H1 (cell line): ENCODE results near the gene IL18RAP. TPM values are rescaled to one million over a fixed set of nuclear protein-coding genes. Genes with fewer than 3 reads are reported as not detected.

ENCODE experiments used
- CTCF ChIA-PET: fragments of 300-600 bp; sonication (Branson Sonifier 250); formaldehyde crosslinking; loops from one replicate; lab custom pipeline; 2021; ENCODE audit not compliant: partially characterized antibody; lab: Charles Lee
- POLR2A ChIA-PET: fragments of 300-600 bp; sonication (Branson Sonifier 250); formaldehyde crosslinking; loops from one replicate; lab custom pipeline; 2021; ENCODE audit warnings: inconsistent platforms; ENCODE audit not compliant: partially characterized antibody; lab: Charles Lee
- DNase-seq, 2 experiments: peaks; one replicate each; pipeline versions ENCODE4 v3.0.0 to v3.0.0-alpha.2; 2010 to 2022; ENCODE audit warnings: low spot score in 2 of 2, low read depth in 1 of 2, mixed read lengths in 1 of 2
- FAIRE-seq: peaks from 2 replicates; lab custom pipeline; 2011; peaks lifted over from hg19 to GRCh38; lab: Jason Lieb, UNC
- H2AFZ ChIP-seq: 2 replicates; pipeline ENCODE4 v1.8.1; 2012; ENCODE audit warnings: low read length, inconsistent platforms
- H2AK5ac ChIP-seq: 2 replicates; pipeline ENCODE4 v1.6.1; 2013; ENCODE audit warnings: low read depth, low read length
- H2BK120ac ChIP-seq: replicated peaks from 2 replicates; pipeline ENCODE3; 2013; ENCODE audit warnings: low read depth, low read length, inconsistent platforms
- H2BK12ac ChIP-seq: 2 replicates; pipeline ENCODE4 v1.6.1; 2013; ENCODE audit warnings: low read depth, low read length
- H2BK15ac ChIP-seq: 2 replicates; pipeline ENCODE4 v1.6.1; 2013; ENCODE audit warnings: low read length
- H2BK20ac ChIP-seq: 2 replicates; pipeline ENCODE4 v1.6.1; 2013; ENCODE audit warnings: low read length
- H2BK5ac ChIP-seq: 2 replicates; pipeline ENCODE4 v1.6.1; 2013; ENCODE audit warnings: low read depth, low read length
- H3K14ac ChIP-seq: 2 replicates; pipeline ENCODE4 v1.6.1; 2013; ENCODE audit warnings: inconsistent platforms; ENCODE audit not compliant: insufficient read length
- H3K18ac ChIP-seq: 2 replicates; pipeline ENCODE4 v1.6.1; 2013; ENCODE audit warnings: low read length; ENCODE audit errors: extremely low read depth
- H3K23ac ChIP-seq: 2 replicates; pipeline ENCODE4 v1.6.1; 2013; ENCODE audit warnings: inconsistent platforms; ENCODE audit not compliant: insufficient read length
- H3K23me2 ChIP-seq: 2 replicates; pipeline ENCODE4 v1.6.1; 2013; ENCODE audit warnings: low read depth, low read length
- H3K27ac ChIP-seq: 2 replicates; pipeline ENCODE4 v1.6.1; 2011; ENCODE audit warnings: low read depth, low read length, inconsistent platforms
- H3K27me3 ChIP-seq, 4 experiments: replicated peaks in 1 of 4; 1 replicate in 1 of 4; 2 replicates in 3 of 4; pipeline versions ENCODE4 v1.6.1 to v1.8.1; 2011 to 2013; ENCODE audit warnings: low read length in 3 of 4, mild to moderate bottlenecking in 3 of 4, inconsistent platforms in 2 of 4, mixed read lengths in 2 of 4, moderate library complexity in 1 of 4; ENCODE audit not compliant: control insufficient read depth in 3 of 4, insufficient read depth in 3 of 4; ENCODE audit errors: extremely low read depth in 1 of 4
- H3K36me3 ChIP-seq, 4 experiments: 2 replicates each; pipeline versions ENCODE4 v1.6.1 to v1.8.1; 2011 to 2013; ENCODE audit warnings: mild to moderate bottlenecking in 4 of 4, low read length in 3 of 4, moderate library complexity in 2 of 4, control low read depth in 1 of 4, inconsistent platforms in 1 of 4; ENCODE audit not compliant: insufficient read depth in 4 of 4, control insufficient read depth in 2 of 4
- H3K4ac ChIP-seq: replicated peaks from 2 replicates; pipeline ENCODE3; 2013; ENCODE audit warnings: low read length, low read depth, mixed read lengths, inconsistent platforms; ENCODE audit not compliant: insufficient read length
- H3K4me1 ChIP-seq, 4 experiments: replicated peaks in 1 of 4; 1 replicate in 1 of 4; 2 replicates in 3 of 4; pipeline versions ENCODE4 v1.6.1 to v1.8.1; 2011 to 2013; ENCODE audit warnings: low read length in 3 of 4, inconsistent platforms in 2 of 4, mixed read lengths in 1 of 4; ENCODE audit not compliant: insufficient read depth in 4 of 4, control insufficient read depth in 3 of 4
- H3K4me2 ChIP-seq, 2 experiments: 2 replicates each; pipeline versions ENCODE4 v1.6.1 to v1.8.1; 2011 to 2013; ENCODE audit warnings: low read depth in 2 of 2, low read length in 2 of 2, control low read depth in 1 of 2, inconsistent platforms in 1 of 2, mild to moderate bottlenecking in 1 of 2; ENCODE audit not compliant: insufficient read depth in 1 of 2
- H3K4me3 ChIP-seq, 4 experiments: fragments of 200-600, 300-600 bp in 1 of 4; sonication (generic), shearing (Covaris generic), sonication (Bioruptor Twin) in 1 of 4; 2 replicates each; pipeline versions ENCODE4 v1.5.1 to v1.8.1; 2011 to 2016; ENCODE audit warnings: low read length in 4 of 4, low read depth in 3 of 4, control low read depth in 2 of 4, inconsistent platforms in 2 of 4, mild to moderate bottlenecking in 2 of 4, mixed read lengths in 1 of 4, moderate library complexity in 1 of 4; ENCODE audit not compliant: insufficient read depth in 2 of 4; ENCODE audit errors: extremely low read depth in 1 of 4
- H3K56ac ChIP-seq: replicated peaks from 2 replicates; pipeline ENCODE3; 2013; ENCODE audit warnings: low read depth, mild to moderate bottlenecking, mixed read lengths, low read length, inconsistent platforms; ENCODE audit not compliant: insufficient read length
- H3K79me1 ChIP-seq: 2 replicates; pipeline ENCODE4 v1.6.1; 2013; ENCODE audit warnings: low read depth, low read length, control low read depth
- H3K79me2 ChIP-seq, 2 experiments: 2 replicates each; pipeline versions ENCODE4 v1.6.1 to v1.8.1; 2012 to 2013; ENCODE audit warnings: low read length in 2 of 2, mild to moderate bottlenecking in 2 of 2, inconsistent platforms in 1 of 2; ENCODE audit not compliant: insufficient read depth in 2 of 2, control insufficient read depth in 1 of 2
- H3K9ac ChIP-seq, 4 experiments: replicated peaks in 1 of 4; 1 replicate in 1 of 4; 2 replicates in 3 of 4; pipeline versions ENCODE4 v1.6.1 to v1.8.1; 2011 to 2013; ENCODE audit warnings: low read depth in 3 of 4, low read length in 3 of 4, control low read depth in 2 of 4, mild to moderate bottlenecking in 2 of 4, moderate library complexity in 2 of 4, inconsistent platforms in 1 of 4; ENCODE audit errors: extremely low read depth in 1 of 4
- H3K9me3 ChIP-seq, 2 experiments: 2 replicates each; pipeline versions ENCODE4 v1.6.1 to v1.8.1; 2012 to 2013; ENCODE audit warnings: mild to moderate bottlenecking in 2 of 2, moderate library complexity in 2 of 2, control low read depth in 1 of 2, inconsistent platforms in 1 of 2, low read depth in 1 of 2, low read length in 1 of 2, mixed read lengths in 1 of 2; ENCODE audit not compliant: insufficient read depth in 2 of 2
- H4K20me1 ChIP-seq, 2 experiments: replicated peaks in 1 of 2; 2 replicates each; pipeline versions ENCODE3 to v1.8.1; 2011 to 2013; ENCODE audit warnings: inconsistent platforms in 2 of 2, low read length in 2 of 2, mild to moderate bottlenecking in 1 of 2; ENCODE audit not compliant: insufficient read depth in 2 of 2, control insufficient read depth in 1 of 2
- H4K5ac ChIP-seq: 2 replicates; pipeline ENCODE4 v1.6.1; 2013; ENCODE audit warnings: low read length, low read depth, mixed read lengths, inconsistent platforms; ENCODE audit not compliant: insufficient read length
- H4K8ac ChIP-seq: 2 replicates; pipeline ENCODE4 v1.8.0; 2013; ENCODE audit warnings: mild to moderate bottlenecking, moderate library complexity, low read length, inconsistent platforms; ENCODE audit not compliant: insufficient read depth; ENCODE audit errors: extremely low read depth
- H4K91ac ChIP-seq: replicated peaks from 2 replicates; pipeline ENCODE3; 2013; ENCODE audit warnings: low read length, mixed read lengths, inconsistent platforms; ENCODE audit not compliant: insufficient read length
- BCL11A ChIP-seq, 2 experiments: IDR thresholded peaks; one replicate each; pipeline ENCODE4 v1.6.1; 2011; ENCODE audit warnings: low read depth in 2 of 2, low read length in 2 of 2, mild to moderate bottlenecking in 2 of 2
- EP300 ChIP-seq, 2 experiments: IDR thresholded peaks; 1 replicate in 1 of 2; 2 replicates in 1 of 2; pipeline ENCODE4 v1.6.1; 2011 to 2012; ENCODE audit warnings: low read depth in 2 of 2, low read length in 2 of 2, mild to moderate bottlenecking in 2 of 2, borderline replicate concordance in 1 of 2, inconsistent platforms in 1 of 2, moderate library complexity in 1 of 2
- EZH2 ChIP-seq: fragments of 200-600 bp; sonication (generic); IDR thresholded peaks from 2 replicates; pipeline ENCODE4 v1.7.1; 2012; ENCODE audit warnings: low read depth, mild to moderate bottlenecking, moderate library complexity, low read length, inconsistent platforms; ENCODE audit not compliant: severe bottlenecking
- GABPA ChIP-seq: IDR thresholded peaks from 2 replicates; pipeline ENCODE4 v1.6.1; 2011; ENCODE audit warnings: mild to moderate bottlenecking, low read length, moderate library complexity, borderline replicate concordance; ENCODE audit not compliant: insufficient read depth
- MAX ChIP-seq: IDR thresholded peaks from 2 replicates; pipeline ENCODE4 v1.6.1; 2012; ENCODE audit warnings: inconsistent platforms
- PHF8 ChIP-seq: fragments of 200-600 bp; sonication (generic); conservative IDR thresholded peaks from 2 replicates; pipeline ENCODE4 v1.7.1; 2012; ENCODE audit warnings: low read depth, mild to moderate bottlenecking, inconsistent platforms, low read length, moderate library complexity
- RAD21 ChIP-seq, 2 experiments: IDR thresholded peaks in 1 of 2; conservative IDR thresholded peaks in 1 of 2; 2 replicates each; pipeline ENCODE4 v1.6.1; 2011; ENCODE audit warnings: low read depth in 2 of 2, low read length in 2 of 2, improper control_type of control experiment in 1 of 2, inconsistent platforms in 1 of 2, mild to moderate bottlenecking in 1 of 2, moderate library complexity in 1 of 2
- RXRA ChIP-seq: IDR thresholded peaks from 2 replicates; pipeline ENCODE4 v1.6.1; 2011; ENCODE audit warnings: low read depth, mild to moderate bottlenecking, low read length, moderate library complexity; ENCODE audit not compliant: insufficient read depth
- SIX5 ChIP-seq: IDR thresholded peaks from 2 replicates; pipeline ENCODE4 v1.6.1; 2011; ENCODE audit warnings: mild to moderate bottlenecking, low read depth, low read length
- TAF1 ChIP-seq: IDR thresholded peaks from 2 replicates; pipeline ENCODE4 v1.6.1; 2011; ENCODE audit warnings: mild to moderate bottlenecking, low read depth, low read length
- WGBS, 2 experiments: shearing (Covaris generic) in 1 of 2; methylation state at CpG; one replicate each; pipeline versions ENCODE4 v1.1.6 to v1.1.7; 2013 to 2015; ENCODE audit warnings: low lambda C conversion rate in 2 of 2, mixed read lengths in 2 of 2, inconsistent platforms in 1 of 2, low coverage in 1 of 2, missing lambda C conversion rate in 1 of 2; ENCODE audit not compliant: insufficient replicate concordance in 2 of 2, insufficient coverage in 1 of 2, insufficient read length in 1 of 2; ENCODE audit errors: extremely low coverage in 1 of 2, missing lambda C conversion rate in 1 of 2; 5-methylcytosine and 5-hydroxymethylcytosine counted together
- polyA plus RNA-seq, 7 experiments: library from polyadenylated mRNA; depleted of rRNA in 3 of 7; stranded (reverse) in 5 of 7; unstranded in 2 of 7; fragments of >200 nt in 5 of 7; fragments of 200-250 nt in 2 of 7; gene quantifications; 1 replicate in 5 of 7; 2 replicates in 1 of 7; 4 replicates in 1 of 7; pipeline versions ENCODE4 v1.2.1 to v1.2.3, GENCODE V29; 2011 to 2013; ENCODE audit warnings: missing spikeins in 2 of 7, mixed read lengths in 2 of 7
- total RNA-seq: library from RNA; stranded (reverse); fragmentation: NEBNext Ultra II Directional; extraction: Animal tissue kit (Norgen Biotek cat#: 25700); gene quantifications from 2 replicates; pipeline ENCODE4 v1.2.1, GENCODE V29; 2021
- TF ChIP-seq, protein P1 (sequence below): IDR thresholded peaks from 2 replicates; pipeline ENCODE4 v1.6.1; 2011; ENCODE audit warnings: low read length, improper control_type of control experiment

IL18RAP gene
- total and polyA plus RNA-seq, 2 of the 8 experiments (the other 6 are each of a cell fraction or from before 2014, with no cell fraction given) = not detected

DNA sequence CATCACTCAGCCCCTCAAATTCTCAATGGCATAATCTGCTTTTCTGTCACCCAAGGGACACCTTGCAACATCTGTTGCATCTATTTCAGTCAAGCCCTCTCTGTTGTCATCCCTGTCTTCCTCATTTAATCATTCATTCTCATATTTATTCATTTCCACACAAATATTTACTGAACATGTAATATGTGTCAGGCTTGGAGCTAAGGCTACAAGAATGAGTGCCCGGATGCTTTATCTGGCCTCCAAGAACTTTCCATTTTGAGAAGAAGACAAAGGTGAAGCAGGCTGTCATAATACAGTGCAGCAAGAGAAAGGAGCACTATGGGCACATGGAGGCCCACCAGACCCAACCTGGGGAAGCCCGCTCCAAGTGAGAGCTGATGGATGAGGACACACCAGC is 15.6 kb downstream of the IL18RAP start:
- Histone ChIP-seq H3K4ac (no peak overlapping the region), H3K9ac (no peak overlapping the region)
- no peak for FAIRE-seq

More for the DNA sequence above, 15.6 kb downstream of the IL18RAP start:
- Histone ChIP-seq H2BK12ac (no peak overlapping the region), H2BK5ac (no peak overlapping the region), H3K18ac (no peak overlapping the region), H3K4me3 (no peak overlapping the region), H2AFZ (no peak overlapping the region), H3K56ac (no peak overlapping the region), H3K79me1 (no peaks in the 10 kb centered on the region), H2BK15ac (no peak overlapping the region), H4K5ac (no peak overlapping the region), H3K14ac (no peak overlapping the region), H3K27me3 (no peaks in the 10 kb centered on the region), H4K91ac (no peak overlapping the region), H3K79me2 (no peaks in the 10 kb centered on the region), H4K8ac (no peak overlapping the region), H3K4me1 (peaks cover 0 to 3% (median 0%) of the 10 kb centered on the region in 4 experiments; a peak in 1 of 7 replicates), H4K20me1 (no peaks in the 10 kb centered on the region), H2BK120ac (no peak overlapping the region), H3K36me3 (no peaks in the 10 kb centered on the region), H2BK20ac (no peak overlapping the region), H3K27ac (no peak overlapping the region), H3K4me2 (no peak overlapping the region), H3K23me2 (no peaks in the 10 kb centered on the region), H3K23ac (no peak overlapping the region), H2AK5ac (no peak overlapping the region), H3K9me3 (no peaks in the 10 kb centered on the region)
- WGBS, 2 experiments = 91% methylated on average over 2 of the region's 2 CpGs; no CpG with 5 or more reads in 1 of the 2 experiments
- ChIA-PET POLR2A (no interaction called here), CTCF (interaction anchor here (1.3 kb wide), 1 partner anchor 8 kb away, joined by 3 read pairs; no protein-coding TSS in a partner anchor)
- TF ChIP-seq MAX (no peak), PHF8 (no peak), RAD21 (IDR thresholded peaks at IDR 0.05 in 1 of 2, conservative IDR thresholded peaks at IDR 0.05 in 1 of 2; ENCODE audit: low read depth in 2 of 2, low read length in 2 of 2) (no peak), TAF1 (no peak), GABPA (no peak), EP300 (IDR thresholded peaks at IDR 0.05; ENCODE audit: borderline replicate concordance in 1 of 2, low read depth in 2 of 2, low read length in 2 of 2) (no peak), SIX5 (no peak), EZH2 (no peak), RXRA (no peak), BCL11A (IDR thresholded peaks at IDR 0.05; ENCODE audit: low read depth in 2 of 2, low read length in 2 of 2) (no peak)
- TF ChIP-seq, protein P1, sequence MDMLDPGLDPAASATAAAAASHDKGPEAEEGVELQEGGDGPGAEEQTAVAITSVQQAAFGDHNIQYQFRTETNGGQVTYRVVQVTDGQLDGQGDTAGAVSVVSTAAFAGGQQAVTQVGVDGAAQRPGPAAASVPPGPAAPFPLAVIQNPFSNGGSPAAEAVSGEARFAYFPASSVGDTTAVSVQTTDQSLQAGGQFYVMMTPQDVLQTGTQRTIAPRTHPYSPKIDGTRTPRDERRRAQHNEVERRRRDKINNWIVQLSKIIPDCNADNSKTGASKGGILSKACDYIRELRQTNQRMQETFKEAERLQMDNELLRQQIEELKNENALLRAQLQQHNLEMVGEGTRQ = no peak
- DNase-seq = no peak
